Measurements from ENCODE around the gene NUDT1. TPM values are rescaled to one million over a fixed set of nuclear protein-coding genes. Genes with fewer than 3 reads are reported as not detected.
A peak's percentile ranks its signal among the peaks of the same experiment; 100 is the strongest.

NUDT1 gene
- total RNA-seq, 4 donors from 2014 or later: 4.3 to 15.9 (median 10.6) TPM

- 7 to 23% methylated on average over 4 to 13 of the region's 21 CpGs for WGBS, 2 donors (ENCODE audit: low coverage in 1 of 2)
- peak overlapping the region in 3 of 4 donors; percentile 60 to 79 (median 75) for H3K27ac ChIP-seq
Observed at GRCh38 chr7:2242541-2243429, 759 bp downstream of the NUDT1 start.

DNA sequence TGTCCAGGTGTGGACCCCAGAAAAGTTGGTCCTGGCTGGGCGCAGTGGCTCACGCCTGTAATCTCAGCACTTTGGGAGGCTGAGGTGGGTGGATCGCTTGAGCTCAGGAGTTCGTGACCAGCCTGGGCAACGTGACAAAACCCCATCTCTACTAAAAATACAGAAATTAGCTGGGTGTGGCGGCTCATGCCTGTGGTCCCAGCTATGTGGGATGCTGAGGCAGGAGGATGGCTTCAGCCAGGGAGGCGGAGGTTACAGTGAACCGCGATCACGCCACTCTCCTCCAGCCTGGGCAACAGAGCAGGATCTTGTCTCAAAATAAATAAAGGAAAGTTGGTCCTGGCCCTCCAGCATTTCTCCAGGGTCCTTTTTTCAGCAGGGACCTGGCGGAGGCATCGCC, 1.4 kb downstream of the NUDT1 start:
- TF ChIP-seq EP300 (IDR thresholded peaks at IDR 0.05): no peak
- TF ChIP-seq, protein P1, sequence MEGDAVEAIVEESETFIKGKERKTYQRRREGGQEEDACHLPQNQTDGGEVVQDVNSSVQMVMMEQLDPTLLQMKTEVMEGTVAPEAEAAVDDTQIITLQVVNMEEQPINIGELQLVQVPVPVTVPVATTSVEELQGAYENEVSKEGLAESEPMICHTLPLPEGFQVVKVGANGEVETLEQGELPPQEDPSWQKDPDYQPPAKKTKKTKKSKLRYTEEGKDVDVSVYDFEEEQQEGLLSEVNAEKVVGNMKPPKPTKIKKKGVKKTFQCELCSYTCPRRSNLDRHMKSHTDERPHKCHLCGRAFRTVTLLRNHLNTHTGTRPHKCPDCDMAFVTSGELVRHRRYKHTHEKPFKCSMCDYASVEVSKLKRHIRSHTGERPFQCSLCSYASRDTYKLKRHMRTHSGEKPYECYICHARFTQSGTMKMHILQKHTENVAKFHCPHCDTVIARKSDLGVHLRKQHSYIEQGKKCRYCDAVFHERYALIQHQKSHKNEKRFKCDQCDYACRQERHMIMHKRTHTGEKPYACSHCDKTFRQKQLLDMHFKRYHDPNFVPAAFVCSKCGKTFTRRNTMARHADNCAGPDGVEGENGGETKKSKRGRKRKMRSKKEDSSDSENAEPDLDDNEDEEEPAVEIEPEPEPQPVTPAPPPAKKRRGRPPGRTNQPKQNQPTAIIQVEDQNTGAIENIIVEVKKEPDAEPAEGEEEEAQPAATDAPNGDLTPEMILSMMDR (IDR thresholded peaks at IDR 0.05): no peak
- TF ChIP-seq POLR2A (IDR thresholded peaks at IDR 0.05): no peak
- TF ChIP-seq POLR2AphosphoS5 (IDR thresholded peaks at IDR 0.05): no peak
- Histone ChIP-seq H3K36me3 (peaks cover 0 to 27% of the 10 kb centered on the region in 2 donors), H3K4me3 (no peak overlapping the region), H3K27me3 (no peaks in the 10 kb centered on the region), H3K4me1 (peaks cover 0 to 34% (median 14%) of the 10 kb centered on the region in 3 donors), H3K9me3 (no peaks in the 10 kb centered on the region), H3K27ac (no peak overlapping the region)
- WGBS, 2 donors (ENCODE audit: low coverage in 1 of 2): 93 to 100% methylated on average over 1 to 2 of the region's 12 CpGs
- ATAC-seq: no peak

More at GRCh38 chr7:2242541-2243429, 759 bp downstream of the NUDT1 start:
- Histone ChIP-seq H3K9me3 (no peaks in the 10 kb centered on the region), H3K4me1 (peaks cover 0 to 33% (median 14%) of the 10 kb centered on the region in 3 donors), H3K4me3 (peak overlapping the region; percentile 92 to 100), H3K36me3 (peaks cover 0 to 34% of the 10 kb centered on the region in 2 donors), H3K27me3 (no peaks in the 10 kb centered on the region)
- TF ChIP-seq POLR2A (IDR thresholded peaks at IDR 0.05): no peak
- TF ChIP-seq, protein P1 (IDR thresholded peaks at IDR 0.05): peak in 1 of 4 experiments; percentile 9
- no peak for ATAC-seq

DNA sequence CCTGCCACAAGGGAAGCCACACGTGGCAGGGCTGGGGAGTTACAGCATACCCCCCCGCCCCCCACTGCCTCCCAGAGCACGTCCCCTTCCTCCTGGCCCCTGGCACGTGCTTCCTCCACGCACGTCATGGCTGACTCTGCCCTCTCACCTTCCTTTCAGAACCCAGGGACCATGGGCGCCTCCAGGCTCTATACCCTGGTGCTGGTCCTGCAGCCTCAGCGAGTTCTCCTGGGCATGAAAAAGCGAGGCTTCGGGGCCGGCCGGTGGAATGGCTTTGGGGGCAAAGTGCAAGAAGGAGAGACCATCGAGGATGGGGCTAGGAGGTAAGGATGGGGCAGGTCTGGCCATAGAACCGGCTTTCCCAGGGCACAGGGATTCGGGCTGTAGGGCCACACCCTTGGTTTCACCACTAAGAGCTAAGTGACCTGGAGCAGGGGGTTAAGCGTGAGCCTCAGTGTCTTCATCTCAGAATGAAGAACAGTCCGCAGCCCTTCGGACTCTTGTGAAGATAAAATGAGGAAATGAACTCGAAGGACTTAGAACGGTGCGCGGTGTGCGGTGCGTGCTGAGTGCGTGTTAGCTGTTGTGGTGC, 2.5 kb downstream of the NUDT1 start:
- peaks cover 0 to 17% of the 10 kb centered on the region in 2 donors for H3K36me3 ChIP-seq
- peaks cover 0 to 43% (median 14%) of the 10 kb centered on the region in 3 donors for H3K4me1 ChIP-seq
- H3K9me3 ChIP-seq: no peaks in the 10 kb centered on the region
- no peak for ATAC-seq
- H3K4me3 ChIP-seq: no peak overlapping the region
- WGBS, 2 donors (ENCODE audit: low coverage in 1 of 2): 86% methylated on average over 11 of the region's 25 CpGs; no CpG with 5 or more reads in 1 of the 2 donors
- TF ChIP-seq POLR2AphosphoS5 (IDR thresholded peaks at IDR 0.05) (no peak), EP300 (IDR thresholded peaks at IDR 0.05) (no peak)
- TF ChIP-seq, protein P1 (IDR thresholded peaks at IDR 0.05): no peak
- no peaks in the 10 kb centered on the region for H3K27me3 ChIP-seq
- no peak overlapping the region for H3K27ac ChIP-seq

GRCh38 chr7:2245883-2246675, 4.1 kb downstream of the NUDT1 start:
- ATAC-seq: no peak
- Histone ChIP-seq H3K36me3 (peaks cover 0 to 16% of the 10 kb centered on the region in 2 donors), H3K27me3 (no peaks in the 10 kb centered on the region), H3K27ac (no peak overlapping the region), H3K9me3 (no peaks in the 10 kb centered on the region), H3K4me1 (peaks cover 0 to 31% (median 8%) of the 10 kb centered on the region in 3 donors), H3K4me3 (no peak overlapping the region)
- 33 to 49% methylated on average over 7 of the region's 22 CpGs for WGBS, 2 donors (ENCODE audit: low coverage in 1 of 2)
- no peak for TF ChIP-seq EP300 (IDR thresholded peaks at IDR 0.05)
- TF ChIP-seq POLR2A (IDR thresholded peaks at IDR 0.05): no peak
- TF ChIP-seq, protein P1 (IDR thresholded peaks at IDR 0.05): no peak
- TF ChIP-seq POLR2AphosphoS5 (IDR thresholded peaks at IDR 0.05): no peak

Measured in gastroesophageal sphincter (tissue), 4 donors.